ENCODE results near the gene PTPRG.

The PTPRG gene

DNA sequence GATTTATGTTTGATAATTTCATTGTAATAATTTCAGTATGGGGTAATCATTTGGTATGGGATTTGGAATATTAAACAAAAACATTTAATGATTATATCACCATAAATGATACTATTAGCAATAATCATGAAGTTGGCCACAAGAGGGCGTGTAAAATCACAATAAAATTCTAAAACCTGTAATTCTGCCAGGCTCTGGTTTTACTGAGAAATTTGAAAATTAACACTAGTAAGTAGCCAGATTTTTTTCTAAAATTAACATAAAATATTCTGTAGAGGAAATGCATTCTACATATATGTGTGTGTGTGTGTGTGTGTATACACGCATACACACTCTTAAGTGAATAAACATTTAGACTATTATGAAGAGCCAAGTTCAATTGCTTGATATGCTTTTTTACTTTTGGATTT lies 771.5 kb downstream of the PTPRG start:
- peak; percentile 42 for DNase-seq

DNA sequence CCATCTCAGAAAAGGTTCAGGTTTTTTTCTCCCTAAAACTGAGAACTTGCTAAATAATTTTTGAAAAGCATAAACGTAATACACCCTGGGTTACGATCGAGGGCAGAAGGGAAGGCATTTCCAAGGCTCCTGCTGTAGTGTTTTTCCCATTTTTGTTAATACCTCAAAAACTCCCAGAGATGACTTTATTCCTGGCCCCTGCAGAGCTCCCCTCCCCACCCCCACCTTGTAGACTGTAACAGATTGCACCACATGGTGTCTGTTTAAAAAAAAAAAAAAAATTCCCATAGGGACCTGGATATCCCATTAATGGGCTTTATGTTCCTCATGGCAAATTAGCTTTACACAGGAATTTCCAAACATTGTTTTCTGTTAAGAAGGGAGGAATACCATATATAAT lies 773.8 kb downstream of the PTPRG start:
- DNase-seq: peak; percentile 76

DNA sequence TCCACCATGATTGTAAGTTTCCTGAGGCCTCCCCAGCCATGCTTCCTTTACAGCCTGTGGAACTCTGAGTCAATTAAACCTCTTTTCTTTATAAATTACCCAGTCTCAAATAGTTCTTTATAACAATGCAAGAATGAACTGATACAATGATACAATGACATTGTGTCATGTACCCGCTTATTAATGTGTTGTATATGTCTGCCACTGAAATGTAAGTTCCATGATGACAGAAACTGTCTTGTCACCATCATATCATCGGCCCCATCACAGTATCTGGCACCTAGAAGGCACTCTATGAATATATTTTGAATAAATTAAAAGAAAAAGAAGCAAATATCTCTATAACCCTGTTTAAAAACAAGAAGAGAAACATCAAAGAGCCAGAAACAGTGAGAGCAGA lies 782.4 kb downstream of the PTPRG start:
- DNase-seq: no peak
